Measurements from ENCODE around the gene SLCO3A1.

- TF ChIP-seq POLR2A (IDR thresholded peaks at IDR 0.05), result no peak
- TF ChIP-seq, protein P1, sequence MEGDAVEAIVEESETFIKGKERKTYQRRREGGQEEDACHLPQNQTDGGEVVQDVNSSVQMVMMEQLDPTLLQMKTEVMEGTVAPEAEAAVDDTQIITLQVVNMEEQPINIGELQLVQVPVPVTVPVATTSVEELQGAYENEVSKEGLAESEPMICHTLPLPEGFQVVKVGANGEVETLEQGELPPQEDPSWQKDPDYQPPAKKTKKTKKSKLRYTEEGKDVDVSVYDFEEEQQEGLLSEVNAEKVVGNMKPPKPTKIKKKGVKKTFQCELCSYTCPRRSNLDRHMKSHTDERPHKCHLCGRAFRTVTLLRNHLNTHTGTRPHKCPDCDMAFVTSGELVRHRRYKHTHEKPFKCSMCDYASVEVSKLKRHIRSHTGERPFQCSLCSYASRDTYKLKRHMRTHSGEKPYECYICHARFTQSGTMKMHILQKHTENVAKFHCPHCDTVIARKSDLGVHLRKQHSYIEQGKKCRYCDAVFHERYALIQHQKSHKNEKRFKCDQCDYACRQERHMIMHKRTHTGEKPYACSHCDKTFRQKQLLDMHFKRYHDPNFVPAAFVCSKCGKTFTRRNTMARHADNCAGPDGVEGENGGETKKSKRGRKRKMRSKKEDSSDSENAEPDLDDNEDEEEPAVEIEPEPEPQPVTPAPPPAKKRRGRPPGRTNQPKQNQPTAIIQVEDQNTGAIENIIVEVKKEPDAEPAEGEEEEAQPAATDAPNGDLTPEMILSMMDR (IDR thresholded peaks at IDR 0.05), result no peak
These were observed 121.9 kb downstream of the SLCO3A1 start for GRCh38 chr15:91975241-91975978.

Measured in transverse colon (tissue), 3 donors.